GM23338 (cell line): Measurements from ENCODE around the gene FARS2. TPM values are rescaled to one million over a fixed set of nuclear protein-coding genes. Genes with fewer than 3 reads are reported as not detected.

ENCODE experiments used
- ATAC-seq: fragments of 200-7000 bp; cut with Tn5 transposase; 3 replicates; pipeline ENCODE4 v1.9.1; 2020
- DNase-seq: peaks from one replicate; pipeline ENCODE4 v3.0.0-alpha.2; 2015; ENCODE audit warnings: low spot score
- H2AFZ ChIP-seq: fragments of 200-600 bp; sonication (generic); 2 replicates; pipeline ENCODE4 v1.8.0; 2016; ENCODE audit warnings: antibody characterized with exemption, mild to moderate bottlenecking, moderate library complexity
- H3F3A ChIP-seq: fragments of 200-600 bp; sonication (generic); replicated peaks from 2 replicates; pipeline ENCODE4 v1.8.0; 2017; ENCODE audit warnings: antibody characterized with exemption, mixed run types, low read depth
- H3K27ac ChIP-seq: fragments of 200-600 bp; sonication (generic); 2 replicates; pipeline ENCODE4 v1.6.1; 2016; ENCODE audit warnings: low read depth
- H3K27me3 ChIP-seq: fragments of 200-600 bp; sonication (generic); 2 replicates; pipeline ENCODE4 v1.8.0; 2016; ENCODE audit warnings: mild to moderate bottlenecking, mixed run types, moderate library complexity; ENCODE audit not compliant: insufficient read depth
- H3K36me3 ChIP-seq: fragments of 200-600 bp; sonication (generic); 2 replicates; pipeline ENCODE4 v1.8.0; 2016; ENCODE audit warnings: mild to moderate bottlenecking; ENCODE audit not compliant: insufficient read depth
- H3K4me1 ChIP-seq: fragments of 200-600 bp; sonication (generic); 2 replicates; pipeline ENCODE4 v1.8.0; 2016; ENCODE audit warnings: mild to moderate bottlenecking, moderate library complexity; ENCODE audit not compliant: insufficient read depth
- H3K4me2 ChIP-seq: fragments of 200-600 bp; sonication (generic); 2 replicates; pipeline ENCODE4 v1.7.1; 2017; ENCODE audit warnings: mixed run types
- H3K4me3 ChIP-seq: fragments of 200-600 bp; sonication (generic); 2 replicates; pipeline ENCODE4 v1.6.1; 2016; ENCODE audit warnings: mixed run types
- H3K79me2 ChIP-seq: fragments of 200-600 bp; sonication (generic); replicated peaks from 2 replicates; pipeline ENCODE4 v1.8.0; 2017; ENCODE audit warnings: mild to moderate bottlenecking; ENCODE audit not compliant: insufficient read depth
- H3K9me2 ChIP-seq: fragments of 200-600 bp; sonication (generic); 2 replicates; pipeline ENCODE4 v1.8.0; 2017; ENCODE audit not compliant: insufficient read depth
- H4K20me1 ChIP-seq: fragments of 200-600 bp; sonication (generic); replicated peaks from 2 replicates; pipeline ENCODE4 v1.8.0; 2017; ENCODE audit warnings: mild to moderate bottlenecking; ENCODE audit not compliant: insufficient read depth
- H3K27ac Mint-ChIP-seq: 2 replicates; pipeline ENCODE4 v1.8.0; 2020; ENCODE audit warnings: inconsistent platforms, mild to moderate bottlenecking, moderate library complexity, mixed read lengths
- H3K27me3 Mint-ChIP-seq: 3 replicates; pipeline ENCODE4 v1.8.0; 2022; ENCODE audit warnings: low read depth, mild to moderate bottlenecking, moderate library complexity, mixed read lengths, inconsistent platforms; ENCODE audit not compliant: insufficient read depth, poor library complexity
- H3K36me3 Mint-ChIP-seq: 3 replicates; pipeline ENCODE4 v1.8.0; 2021; ENCODE audit warnings: low read depth, mild to moderate bottlenecking, inconsistent platforms, moderate library complexity, mixed read lengths
- H3K4me1 Mint-ChIP-seq: 3 replicates; pipeline ENCODE4 v1.8.0; 2020; ENCODE audit warnings: mild to moderate bottlenecking, inconsistent platforms, mixed read lengths
- H3K4me3 Mint-ChIP-seq: 3 replicates; pipeline ENCODE4 v1.8.0; 2021; ENCODE audit warnings: moderate library complexity, mild to moderate bottlenecking, inconsistent platforms, mixed read lengths
- H3K9me3 Mint-ChIP-seq: 3 replicates; pipeline ENCODE4 v1.8.0; 2020; ENCODE audit warnings: moderate library complexity, mild to moderate bottlenecking, inconsistent platforms, mixed read lengths
- CREB1 ChIP-seq: fragments of 250-450 bp; sonication (Bioruptor Pico); IDR thresholded peaks from 2 replicates; pipeline ENCODE4 v1.5.0; 2020; ENCODE audit warnings: low read depth, mild to moderate bottlenecking, moderate library complexity
- CTCF ChIP-seq, 2 experiments: fragments of 200-600 bp in 1 of 2; sonication (generic) in 1 of 2; conservative IDR thresholded peaks; 2 replicates each; pipeline versions ENCODE4 v1.5.1 to v1.6.1; 2016 to 2017; ENCODE audit warnings: antibody characterized with exemption in 2 of 2, low read depth in 2 of 2, mild to moderate bottlenecking in 2 of 2, moderate library complexity in 1 of 2
- EZH2phosphoT487 ChIP-seq: fragments of 200-600 bp; sonication (generic); IDR thresholded peaks from one replicate; pipeline ENCODE4 v1.8.1; 2018; ENCODE audit warnings: antibody characterized with exemption; ENCODE audit not compliant: unreplicated experiment
- REST ChIP-seq: IDR thresholded peaks from one replicate; pipeline ENCODE4 v1.6.1; 2018; ENCODE audit warnings: antibody characterized with exemption; ENCODE audit not compliant: unreplicated experiment
- STAT1 ChIP-seq: IDR thresholded peaks from one replicate; pipeline ENCODE4 v1.6.1; 2016; ENCODE audit warnings: antibody characterized with exemption; ENCODE audit not compliant: unreplicated experiment
- ZNF331 ChIP-seq: fragments of 250-450 bp; sonication (Bioruptor Pico); IDR thresholded peaks from 2 replicates; pipeline ENCODE4 v1.5.0; 2020; ENCODE audit warnings: low read depth, mild to moderate bottlenecking, moderate library complexity
- ZNF462 ChIP-seq: fragments of 250-450 bp; sonication (Bioruptor Pico); IDR thresholded peaks from 2 replicates; pipeline ENCODE4 v1.5.0; 2020; ENCODE audit warnings: mild to moderate bottlenecking, moderate library complexity
- polyA plus RNA-seq: library from polyadenylated mRNA; unstranded; fragments of >200 nt; fragmentation: Nextera tagmentation; extraction: Ambion mirVana; gene quantifications from 2 replicates; pipeline ENCODE4 v1.2.1, GENCODE V29; 2016
- total RNA-seq: library from RNA; depleted of rRNA; stranded (reverse); fragments of >200 nt; shearing (Covaris generic); gene quantifications from 2 replicates; pipeline ENCODE4 v1.2.3, GENCODE V29; 2014

FARS2 gene
- total and polyA plus RNA-seq, 2 experiments from 2014 or later: 7.6 to 19.0 TPM

GRCh38 chr6:5518936-5519491 is 257.7 kb downstream of the FARS2 start:
- Histone ChIP-seq H3K4me1 (no peaks in the 10 kb centered on the region), H3K9me2 (no peaks in the 10 kb centered on the region), H3K27ac (no peak overlapping the region), H4K20me1 (no peaks in the 10 kb centered on the region), H3K4me3 (no peak overlapping the region), H3K79me2 (no peaks in the 10 kb centered on the region), H2AFZ (no peak overlapping the region), H3F3A (no peaks in the 10 kb centered on the region), H3K27me3 (no peaks in the 10 kb centered on the region), H3K4me2 (no peak overlapping the region), H3K36me3 (no peaks in the 10 kb centered on the region)
- peaks cover 2% of the 10 kb centered on the region for H3K27me3 Mint-ChIP-seq
- no peak for ATAC-seq
- no peak for DNase-seq
- no peaks in the 10 kb centered on the region for H3K36me3 Mint-ChIP-seq
- H3K4me3 Mint-ChIP-seq: no peak overlapping the region
- no peak overlapping the region for H3K27ac Mint-ChIP-seq
- H3K9me3 Mint-ChIP-seq: no peaks in the 10 kb centered on the region
- H3K4me1 Mint-ChIP-seq: no peaks in the 10 kb centered on the region; the same call in 2 of the 3 replicates
- TF ChIP-seq ZNF462 (CRISPR knock-in tag) (no peak), CTCF (conservative IDR thresholded peaks at IDR 0.05; ENCODE audit: low read depth in 2 of 2) (no peak), CREB1 (CRISPR knock-in tag) (no peak), STAT1 (no peak), ZNF331 (CRISPR knock-in tag) (no peak), REST (no peak), EZH2phosphoT487 (no peak)
